HEK293 (cell line): Measurements from ENCODE around the gene WWOX.

Source experiments
- CTCF ChIA-PET: fragments of 350-600 bp; formaldehyde crosslinking; extraction: SDS; loops from one replicate; lab custom pipeline; 2021; ENCODE audit warnings: antibody characterized with exemption; lab: Yijun Ruan, JAX
- POLR2A ChIA-PET: fragments of 300-600 bp; formaldehyde crosslinking; extraction: SDS; loops from one replicate; lab custom pipeline; 2020; ENCODE audit warnings: antibody characterized with exemption, inconsistent platforms; lab: Yijun Ruan, JAX
- H3K27ac ChIP-seq: fragments of 200-500 bp; sonication (Bioruptor generic); 2 replicates; pipeline ENCODE4 v1.5.1; 2014; ENCODE audit warnings: low read depth, low read length, control low read depth, inconsistent platforms; ENCODE audit errors: extremely low read depth
- H3K36me3 ChIP-seq, 2 experiments: fragments of 200-500 bp in 1 of 2; sonication (Bioruptor generic) in 1 of 2; 1 replicate in 1 of 2; 2 replicates in 1 of 2; pipeline ENCODE4 v1.5.1; 2014 to 2017; ENCODE audit warnings: inconsistent platforms in 2 of 2, low read length in 2 of 2; ENCODE audit not compliant: control insufficient read depth in 2 of 2, insufficient read depth in 1 of 2
- H3K4me1 ChIP-seq: fragments of 200-500 bp; sonication (Bioruptor generic); 2 replicates; pipeline ENCODE4 v1.5.1; 2014; ENCODE audit warnings: mild to moderate bottlenecking, low read length, inconsistent platforms; ENCODE audit not compliant: control insufficient read depth, insufficient read depth
- H3K4me3 ChIP-seq: 2 replicates; pipeline ENCODE4 v1.5.1; 2011; ENCODE audit warnings: low read depth, mild to moderate bottlenecking, control low read depth, low read length, moderate library complexity
- H3K9me3 ChIP-seq: fragments of 200-500 bp; sonication (Bioruptor generic); 2 replicates; pipeline ENCODE4 v1.5.1; 2014; ENCODE audit warnings: low read depth, low read length, inconsistent platforms; ENCODE audit not compliant: control insufficient read depth, insufficient read depth
- CTCF ChIP-seq: fragments of 450-650 bp; formaldehyde crosslinking; IDR thresholded peaks from 2 replicates; pipeline ENCODE4 v1.5.1; 2016; ENCODE audit warnings: missing biosample characterization, missing genetic modification characterization
- FEZF1 ChIP-seq: fragments of 450-650 bp; formaldehyde crosslinking; IDR thresholded peaks from 2 replicates; pipeline ENCODE4 v1.5.1; 2016; ENCODE audit warnings: missing biosample characterization, missing genetic modification characterization
- KLF9 ChIP-seq: fragments of 450-650 bp; formaldehyde crosslinking; IDR thresholded peaks from 2 replicates; pipeline ENCODE4 v1.5.1; 2016; ENCODE audit warnings: missing biosample characterization, missing genetic modification characterization, low read depth
- MEIS1 ChIP-seq: sonication (generic); formaldehyde crosslinking; IDR thresholded peaks from 2 replicates; pipeline ENCODE4 v1.8.1; 2022; ENCODE audit warnings: missing genetic modification reagents, mild to moderate bottlenecking, borderline replicate concordance
- PRDM1 ChIP-seq: fragments of 450-650 bp; formaldehyde crosslinking; IDR thresholded peaks from 2 replicates; pipeline ENCODE4; 2016; ENCODE audit warnings: missing biosample characterization, missing genetic modification characterization
- PRDM2 ChIP-seq: fragments of 450-650 bp; formaldehyde crosslinking; IDR thresholded peaks from 2 replicates; pipeline ENCODE4 v1.5.1; 2016; ENCODE audit warnings: missing biosample characterization, missing genetic modification characterization, borderline replicate concordance
- SP2 ChIP-seq: fragments of 450-650 bp; formaldehyde crosslinking; IDR thresholded peaks from 2 replicates; pipeline ENCODE4 v1.5.1; 2016; ENCODE audit warnings: missing biosample characterization, missing genetic modification characterization
- ZBTB17 ChIP-seq: fragments of 450-650 bp; formaldehyde crosslinking; IDR thresholded peaks from 2 replicates; pipeline ENCODE4 v1.5.1; 2016; ENCODE audit warnings: missing biosample characterization, missing genetic modification characterization
- ZBTB20 ChIP-seq: fragments of 450-650 bp; formaldehyde crosslinking; IDR thresholded peaks from 2 replicates; pipeline ENCODE4 v1.5.1; 2016; ENCODE audit warnings: missing biosample characterization, missing genetic modification characterization
- ZBTB7A ChIP-seq: fragments of 450-650 bp; formaldehyde crosslinking; IDR thresholded peaks from 2 replicates; pipeline ENCODE4 v1.5.1; 2016; ENCODE audit warnings: low read depth, missing biosample characterization, missing genetic modification characterization
- ZFP3 ChIP-seq: fragments of 450-650 bp; formaldehyde crosslinking; IDR thresholded peaks from 2 replicates; pipeline ENCODE4 v1.5.1; 2016; ENCODE audit warnings: low read depth, missing biosample characterization, missing genetic modification characterization
- ZFP37 ChIP-seq: fragments of 450-650 bp; formaldehyde crosslinking; IDR thresholded peaks from 2 replicates; pipeline ENCODE4 v1.5.1; 2016; ENCODE audit warnings: missing biosample characterization, missing genetic modification characterization
- ZFP69B ChIP-seq: fragments of 450-650 bp; formaldehyde crosslinking; IDR thresholded peaks from 2 replicates; pipeline ENCODE4 v1.5.1; 2016; ENCODE audit warnings: missing biosample characterization, missing genetic modification characterization
- ZNF10 ChIP-seq: fragments of 450-650 bp; formaldehyde crosslinking; IDR thresholded peaks from 2 replicates; pipeline ENCODE4 v1.5.1; 2017; ENCODE audit warnings: missing biosample characterization, missing genetic modification characterization
- ZNF18 ChIP-seq: fragments of 450-650 bp; formaldehyde crosslinking; IDR thresholded peaks from 2 replicates; pipeline ENCODE4 v1.5.1; 2016; ENCODE audit warnings: missing biosample characterization, missing genetic modification characterization
- ZNF221 ChIP-seq: fragments of 450-650 bp; formaldehyde crosslinking; IDR thresholded peaks from 2 replicates; pipeline ENCODE4 v1.5.1; 2017; ENCODE audit warnings: missing biosample characterization, missing genetic modification characterization, borderline replicate concordance
- ZNF23 ChIP-seq: fragments of 450-650 bp; formaldehyde crosslinking; IDR thresholded peaks from 2 replicates; pipeline ENCODE4 v1.5.1; 2016; ENCODE audit warnings: missing biosample characterization, missing genetic modification characterization, borderline replicate concordance
- ZNF24 ChIP-seq: fragments of 450-650 bp; formaldehyde crosslinking; IDR thresholded peaks from 2 replicates; pipeline ENCODE4 v1.5.1; 2016; ENCODE audit warnings: missing biosample characterization, missing genetic modification characterization
- ZNF248 ChIP-seq: fragments of 450-650 bp; formaldehyde crosslinking; IDR thresholded peaks from 2 replicates; pipeline ENCODE4 v1.5.1; 2017; ENCODE audit warnings: missing biosample characterization, missing genetic modification characterization
- ZNF335 ChIP-seq: fragments of 450-650 bp; formaldehyde crosslinking; conservative IDR thresholded peaks from 2 replicates; pipeline ENCODE4 v1.5.1; 2016; ENCODE audit warnings: missing biosample characterization, missing genetic modification characterization
- ZNF398 ChIP-seq: fragments of 450-650 bp; formaldehyde crosslinking; IDR thresholded peaks from 2 replicates; pipeline ENCODE4 v1.5.1; 2017; ENCODE audit warnings: missing biosample characterization, missing genetic modification characterization
- ZNF488 ChIP-seq: fragments of 450-650 bp; formaldehyde crosslinking; IDR thresholded peaks from 2 replicates; pipeline ENCODE4 v1.5.1; 2016; ENCODE audit warnings: missing biosample characterization, missing genetic modification characterization
- ZNF626 ChIP-seq: fragments of 450-650 bp; sonication (Bioruptor Pico); formaldehyde crosslinking; IDR thresholded peaks from 2 replicates; pipeline ENCODE4 v1.5.1; 2018; ENCODE audit warnings: missing biosample characterization, missing genetic modification characterization, inconsistent platforms
- ZNF777 ChIP-seq: fragments of 450-650 bp; formaldehyde crosslinking; IDR thresholded peaks from 2 replicates; pipeline ENCODE4 v1.5.1; 2017; ENCODE audit warnings: missing biosample characterization, missing genetic modification characterization, borderline replicate concordance
- ZNF791 ChIP-seq: fragments of 450-650 bp; formaldehyde crosslinking; IDR thresholded peaks from 2 replicates; pipeline ENCODE4 v1.5.1; 2016; ENCODE audit warnings: missing biosample characterization, missing genetic modification characterization

The WWOX gene

GRCh38 chr16:79217375-79218011 is 1118.0 kb downstream of the WWOX start:
- ChIA-PET CTCF (no interaction called here), POLR2A (no interaction called here)
- TF ChIP-seq ZBTB20 (tag by site-specific recombination): no peak
- TF ChIP-seq CTCF: no peak
- no peak for TF ChIP-seq ZNF24
- no peak for TF ChIP-seq ZNF398 (tag by site-specific recombination)
- TF ChIP-seq ZNF791 (tag by site-specific recombination): no peak
- no peak for TF ChIP-seq KLF9 (tag by site-specific recombination)
- no peak for TF ChIP-seq ZBTB7A (tag by site-specific recombination)
- no peak for TF ChIP-seq SP2
- TF ChIP-seq PRDM2 (tag by site-specific recombination): no peak
- no peak for TF ChIP-seq PRDM1
- no peak for TF ChIP-seq FEZF1
- no peak for TF ChIP-seq ZNF10 (tag by site-specific recombination)
- TF ChIP-seq ZFP69B: no peak
- TF ChIP-seq ZNF221 (tag by site-specific recombination): no peak
- TF ChIP-seq ZNF248 (tag by site-specific recombination): no peak
- no peak for TF ChIP-seq ZNF335
- H3K9me3 ChIP-seq: no peaks in the 10 kb centered on the region
- no peak overlapping the region for H3K4me3 ChIP-seq
- H3K27ac ChIP-seq: no peak overlapping the region
- H3K4me1 ChIP-seq: no peaks in the 10 kb centered on the region
- no peaks in the 10 kb centered on the region for H3K36me3 ChIP-seq

GRCh38 chr16:79218351-79218750 is 1118.9 kb downstream of the WWOX start:
- ChIA-PET CTCF (no interaction called here), POLR2A (no interaction called here)
- no peak overlapping the region for H3K4me3 ChIP-seq
- H3K27ac ChIP-seq: no peak overlapping the region
- H3K9me3 ChIP-seq: no peaks in the 10 kb centered on the region
- no peaks in the 10 kb centered on the region for H3K4me1 ChIP-seq
- no peaks in the 10 kb centered on the region for H3K36me3 ChIP-seq
- TF ChIP-seq ZFP3 (no peak), ZNF18 (no peak), ZNF777 (tag by site-specific recombination) (no peak), ZNF23 (tag by site-specific recombination) (no peak), ZNF488 (tag by site-specific recombination) (no peak), ZFP37 (tag by site-specific recombination) (no peak), ZBTB17 (no peak), FEZF1 (no peak), ZNF626 (no peak), MEIS1 (CRISPR knock-in tag) (no peak), SP2 (no peak)
